Measurements from ENCODE around the gene CNTD1.
"Not testable (repeated sequence)": the region's sequence is repeated elsewhere in the genome, so short reads cannot be mapped to it uniquely, and the experiment has no call there.

The CNTD1 gene

DNA sequence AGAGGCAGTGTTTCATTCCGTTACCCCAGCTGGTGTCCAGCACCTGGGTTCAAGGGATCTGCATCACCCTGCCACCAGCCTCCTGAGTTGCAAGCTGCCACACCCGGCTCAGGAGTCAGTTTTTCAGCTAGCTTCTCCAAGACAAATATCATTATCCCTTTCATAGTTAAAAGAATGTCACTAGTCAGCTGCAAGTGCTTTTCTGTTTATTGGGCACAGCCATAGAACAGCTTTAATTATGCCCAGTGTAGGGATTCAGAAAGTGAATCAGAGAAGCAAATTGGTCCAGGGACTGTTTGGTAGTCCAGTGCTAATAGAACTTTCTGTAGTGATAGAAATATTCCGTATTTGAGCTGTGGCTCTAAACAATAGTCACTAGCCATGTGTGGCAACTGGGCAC, 49.4 kb downstream of the CNTD1 start:
- no peak for DNase-seq

- DNase-seq = no peak
Measured at GRCh38 chr17:42849031-42849430, 50.4 kb downstream of the CNTD1 start.

DNA sequence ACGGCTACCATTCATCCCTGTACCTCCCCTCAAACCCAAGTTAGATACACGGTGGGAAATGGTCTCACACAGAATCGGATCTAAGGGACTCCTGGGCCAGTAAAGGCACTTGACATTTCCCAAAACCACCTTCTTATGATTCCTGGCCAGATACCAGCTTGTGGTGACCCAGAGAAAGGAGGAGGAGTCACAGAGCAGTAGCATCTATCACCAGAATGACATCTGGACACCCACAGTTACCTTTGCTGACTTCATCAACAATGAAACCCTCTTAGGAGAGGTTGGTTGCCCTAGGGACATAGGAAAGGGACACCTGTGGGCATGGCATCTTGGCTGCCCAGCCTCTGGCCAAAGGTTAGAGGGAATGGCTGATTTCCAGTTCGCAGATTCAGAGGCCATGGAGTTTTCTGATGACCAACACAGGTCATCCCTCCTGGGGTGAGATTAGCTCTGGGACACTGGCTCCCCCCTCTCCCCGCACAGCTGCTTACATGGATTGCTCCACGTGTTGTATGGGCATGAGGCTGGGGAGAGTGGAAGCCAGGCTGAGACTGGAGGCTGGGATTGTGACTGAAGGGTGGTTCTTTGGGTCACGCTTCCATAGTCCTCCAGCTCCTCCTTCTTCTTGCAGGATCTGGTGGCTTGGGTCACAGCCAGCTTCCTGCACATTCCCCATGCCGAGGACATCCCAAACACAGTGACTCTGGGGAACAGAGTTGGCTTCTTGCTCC, 51.0 kb downstream of the CNTD1 start:
- DNase-seq = no peak

GRCh38 chr17:42850954-42851353, 52.3 kb downstream of the CNTD1 start, which contains the start of gene AOC3:
TSS of gene AOC3 (plus strand) at chr17:42851199. CDS start at chr17:42851344, 145 bp downstream.
- DNase-seq = no peak

- not testable (repeated sequence) for DNase-seq
Measured at GRCh38 chr17:42851371-42852240, 52.9 kb downstream of the CNTD1 start.

DNA sequence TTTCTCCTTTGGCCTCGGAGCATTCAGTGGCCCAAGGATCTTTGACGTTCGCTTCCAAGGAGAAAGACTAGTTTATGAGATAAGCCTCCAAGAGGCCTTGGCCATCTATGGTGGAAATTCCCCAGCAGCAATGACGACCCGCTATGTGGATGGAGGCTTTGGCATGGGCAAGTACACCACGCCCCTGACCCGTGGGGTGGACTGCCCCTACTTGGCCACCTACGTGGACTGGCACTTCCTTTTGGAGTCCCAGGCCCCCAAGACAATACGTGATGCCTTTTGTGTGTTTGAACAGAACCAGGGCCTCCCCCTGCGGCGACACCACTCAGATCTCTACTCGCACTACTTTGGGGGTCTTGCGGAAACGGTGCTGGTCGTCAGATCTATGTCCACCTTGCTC, 53.7 kb downstream of the CNTD1 start:
- DNase-seq = no peak

DNA sequence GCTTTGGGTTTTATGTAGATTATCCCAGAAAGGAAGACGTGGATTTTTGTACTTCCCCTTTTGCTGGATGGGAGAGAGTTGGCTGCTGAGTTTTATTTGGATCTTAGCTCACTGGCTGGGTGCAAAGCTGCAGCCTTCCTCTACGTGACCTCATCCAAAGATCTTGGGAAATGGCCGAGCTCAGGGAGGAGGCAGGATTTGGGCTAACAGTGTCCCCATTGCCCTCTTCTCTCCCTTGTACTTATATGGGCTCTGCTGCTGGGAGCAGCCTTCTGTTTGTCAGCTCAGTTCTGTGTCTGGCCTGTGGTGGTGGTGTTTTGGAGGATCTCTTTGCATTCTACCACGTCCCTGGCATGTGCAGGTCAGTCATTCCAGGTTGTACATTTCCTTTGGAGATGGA, 54.3 kb downstream of the CNTD1 start:
- DNase-seq = no peak

DNA sequence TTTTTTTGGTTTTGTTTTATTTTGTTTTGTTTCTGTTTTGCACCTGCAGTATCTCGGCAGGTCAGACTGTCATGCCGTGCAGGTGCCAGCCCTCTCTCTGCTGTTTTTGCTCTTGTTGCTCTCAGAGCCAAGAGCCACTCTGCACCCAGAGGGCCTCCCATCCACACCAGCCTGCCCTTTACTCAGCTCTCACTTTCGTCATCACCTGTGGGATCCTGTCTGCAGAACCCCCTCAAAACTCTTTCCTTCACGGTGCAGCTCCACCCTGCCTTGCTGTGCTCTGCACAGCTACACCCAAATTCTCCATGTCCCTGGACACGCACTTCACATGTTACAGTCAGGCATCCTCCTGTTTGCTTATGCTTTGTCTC, 54.9 kb downstream of the CNTD1 start:
- no peak for DNase-seq

GRCh38 chr17:42853968-42854790, 55.5 kb downstream of the CNTD1 start:
- DNase-seq = no peak

DNA sequence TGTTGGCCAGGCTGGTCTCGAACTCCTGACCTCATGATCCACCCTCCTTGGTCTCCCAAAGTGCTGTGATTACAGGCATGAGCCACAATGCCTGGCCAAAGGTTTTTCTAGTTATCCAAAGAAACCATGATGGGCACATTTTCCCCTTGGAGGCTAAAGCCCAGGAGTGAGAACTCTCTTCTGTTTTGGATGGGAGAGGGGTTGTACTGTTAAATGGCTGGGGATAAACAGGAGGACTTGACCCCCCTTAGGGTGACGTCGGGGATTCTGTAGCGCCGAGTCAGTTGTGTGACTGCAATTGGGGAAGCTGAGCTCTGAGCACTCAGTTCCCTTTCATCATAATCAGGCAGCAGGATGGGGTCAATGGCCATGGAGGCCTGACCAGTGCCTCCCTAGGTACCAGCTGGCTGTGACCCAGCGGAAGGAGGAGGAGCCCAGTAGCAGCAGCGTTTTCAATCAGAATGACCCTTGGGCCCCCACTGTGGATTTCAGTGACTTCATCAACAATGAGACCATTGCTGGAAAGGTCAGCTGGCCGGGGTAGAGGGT, 56.5 kb downstream of the CNTD1 start:
- DNase-seq = no peak

GRCh38 chr17:42856093-42856492, 57.4 kb downstream of the CNTD1 start:
- DNase-seq = not testable (repeated sequence)

- DNase-seq = not testable (repeated sequence)
Measured at GRCh38 chr17:42856516-42856915, 57.9 kb downstream of the CNTD1 start.

- DNase-seq = no peak
Measured at GRCh38 chr17:42857389-42857788, 58.7 kb downstream of the CNTD1 start.
